ENCODE data around the gene WNT10A.
A peak's percentile ranks its signal among the peaks of the same experiment; 100 is the strongest.

WNT10A gene

GRCh38 chr2:218884519-218884918 lies 3.9 kb downstream of the WNT10A start:
- TF ChIP-seq CTCF (IDR thresholded peaks at IDR 0.05; ENCODE audit: unreplicated experiment in 3 of 3), result no peak
- H3K4me3 Mint-ChIP-seq, result peak overlapping the region; percentile 48 to 79 (median 60)
- peaks cover 79% of the 10 kb centered on the region for H3K27me3 Mint-ChIP-seq (ENCODE audit: low read depth)
- no peak overlapping the region for H3K27ac Mint-ChIP-seq
- H3K36me3 Mint-ChIP-seq (ENCODE audit: low read depth), result no peaks in the 10 kb centered on the region
- H3K4me1 Mint-ChIP-seq, result peaks cover 56% of the 10 kb centered on the region
- no peaks in the 10 kb centered on the region for H3K9me3 Mint-ChIP-seq

GRCh38 chr2:218885981-218886947 lies 5.6 kb downstream of the WNT10A start:
- Mint-ChIP-seq H3K27ac (peak overlapping the region in 1 of 3 experiments; percentile 43), H3K4me1 (peaks cover 52% of the 10 kb centered on the region), H3K36me3 (ENCODE audit: low read depth) (no peaks in the 10 kb centered on the region), H3K9me3 (no peaks in the 10 kb centered on the region), H3K4me3 (peak overlapping the region in 2 of 3 experiments; percentile 14 to 77), H3K27me3 (ENCODE audit: low read depth) (peaks cover 82% of the 10 kb centered on the region)
- no peak for TF ChIP-seq CTCF (IDR thresholded peaks at IDR 0.05; ENCODE audit: unreplicated experiment in 3 of 3)

GRCh38 chr2:218887079-218887478 lies 6.4 kb downstream of the WNT10A start:
- H3K36me3 Mint-ChIP-seq (ENCODE audit: low read depth), result no peaks in the 10 kb centered on the region
- H3K27me3 Mint-ChIP-seq (ENCODE audit: low read depth), result peaks cover 82% of the 10 kb centered on the region
- H3K27ac Mint-ChIP-seq, result no peak overlapping the region
- TF ChIP-seq CTCF (IDR thresholded peaks at IDR 0.05; ENCODE audit: unreplicated experiment in 3 of 3), result no peak
- no peak overlapping the region for H3K4me3 Mint-ChIP-seq
- H3K9me3 Mint-ChIP-seq, result no peaks in the 10 kb centered on the region
- H3K4me1 Mint-ChIP-seq, result peaks cover 53% of the 10 kb centered on the region

- Mint-ChIP-seq H3K9me3 (no peaks in the 10 kb centered on the region), H3K27ac (no peak overlapping the region), H3K4me3 (no peak overlapping the region), H3K36me3 (ENCODE audit: low read depth) (no peaks in the 10 kb centered on the region), H3K27me3 (ENCODE audit: low read depth) (peaks cover 82% of the 10 kb centered on the region), H3K4me1 (peaks cover 48% of the 10 kb centered on the region)
- TF ChIP-seq CTCF (IDR thresholded peaks at IDR 0.05; ENCODE audit: unreplicated experiment in 3 of 3), result no peak
Observed at GRCh38 chr2:218888341-218888740, 7.7 kb downstream of the WNT10A start.

- no peak for TF ChIP-seq CTCF (IDR thresholded peaks at IDR 0.05; ENCODE audit: unreplicated experiment in 3 of 3)
- Mint-ChIP-seq H3K4me3 (no peak overlapping the region), H3K27me3 (ENCODE audit: low read depth) (peaks cover 85% of the 10 kb centered on the region), H3K36me3 (ENCODE audit: low read depth) (no peaks in the 10 kb centered on the region), H3K9me3 (no peaks in the 10 kb centered on the region), H3K27ac (no peak overlapping the region), H3K4me1 (peaks cover 54% of the 10 kb centered on the region)
Observed at GRCh38 chr2:218889937-218890336, 9.3 kb downstream of the WNT10A start.
